ENCODE results near the gene RALGPS1.

DNA sequence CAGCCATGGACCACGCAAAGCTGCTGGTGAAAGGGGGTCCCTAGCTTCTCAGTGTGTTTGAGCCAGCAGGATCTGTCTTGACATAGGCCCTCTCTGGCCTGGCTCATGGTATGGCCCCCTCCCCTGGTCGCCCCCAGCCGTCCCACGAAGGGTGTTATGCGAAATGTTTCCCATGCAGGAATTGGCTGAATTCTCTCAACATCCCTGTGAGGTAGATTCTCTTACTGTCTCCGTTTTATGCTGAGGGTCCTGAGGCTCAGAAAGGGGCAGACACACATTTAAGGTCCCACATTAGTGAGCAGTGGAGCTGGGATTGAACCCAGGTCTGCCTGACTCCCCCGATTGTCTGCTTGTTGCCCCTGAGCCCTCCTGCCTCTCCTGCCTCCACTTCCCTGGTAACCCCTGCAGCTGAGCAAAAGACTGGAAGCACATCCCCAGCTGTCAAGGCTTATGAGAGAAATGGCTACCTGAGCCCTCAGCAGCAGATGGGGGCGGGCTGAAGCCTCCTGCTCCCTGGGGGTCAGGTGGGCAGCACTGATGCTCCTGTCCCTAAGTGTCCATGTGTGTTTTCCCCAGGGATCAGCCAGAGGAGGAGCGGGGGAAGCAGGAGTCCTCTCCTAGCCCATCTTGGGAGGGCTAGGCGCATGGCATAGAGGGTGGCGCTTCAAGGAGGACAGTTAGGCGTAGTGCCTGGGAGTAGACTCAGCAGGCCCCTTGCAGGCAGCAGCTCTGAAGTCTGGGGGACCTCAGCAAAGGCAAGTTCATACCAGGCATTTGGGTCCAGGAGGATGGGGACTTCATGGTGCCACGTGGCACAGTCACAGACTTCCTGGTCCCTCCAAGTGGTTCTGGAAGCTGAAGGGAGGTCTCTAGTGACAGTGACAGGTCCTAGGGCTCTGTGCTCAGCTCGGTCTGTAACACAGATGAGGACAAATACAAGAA, 301.0 kb downstream of the RALGPS1 start:
- TF ChIP-seq POLR2A (IDR thresholded peaks at IDR 0.05): no peak
- TF ChIP-seq, protein P1, sequence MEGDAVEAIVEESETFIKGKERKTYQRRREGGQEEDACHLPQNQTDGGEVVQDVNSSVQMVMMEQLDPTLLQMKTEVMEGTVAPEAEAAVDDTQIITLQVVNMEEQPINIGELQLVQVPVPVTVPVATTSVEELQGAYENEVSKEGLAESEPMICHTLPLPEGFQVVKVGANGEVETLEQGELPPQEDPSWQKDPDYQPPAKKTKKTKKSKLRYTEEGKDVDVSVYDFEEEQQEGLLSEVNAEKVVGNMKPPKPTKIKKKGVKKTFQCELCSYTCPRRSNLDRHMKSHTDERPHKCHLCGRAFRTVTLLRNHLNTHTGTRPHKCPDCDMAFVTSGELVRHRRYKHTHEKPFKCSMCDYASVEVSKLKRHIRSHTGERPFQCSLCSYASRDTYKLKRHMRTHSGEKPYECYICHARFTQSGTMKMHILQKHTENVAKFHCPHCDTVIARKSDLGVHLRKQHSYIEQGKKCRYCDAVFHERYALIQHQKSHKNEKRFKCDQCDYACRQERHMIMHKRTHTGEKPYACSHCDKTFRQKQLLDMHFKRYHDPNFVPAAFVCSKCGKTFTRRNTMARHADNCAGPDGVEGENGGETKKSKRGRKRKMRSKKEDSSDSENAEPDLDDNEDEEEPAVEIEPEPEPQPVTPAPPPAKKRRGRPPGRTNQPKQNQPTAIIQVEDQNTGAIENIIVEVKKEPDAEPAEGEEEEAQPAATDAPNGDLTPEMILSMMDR (IDR thresholded peaks at IDR 0.05 in 4 of 5, conservative IDR thresholded peaks at IDR 0.05 in 1 of 5): no peak

Data from gastrocnemius medialis (tissue), 4 donors.